ENCODE data around the gene TMEM253. TPM values are rescaled to one million over a fixed set of nuclear protein-coding genes. Genes with fewer than 3 reads are reported as not detected.

TMEM253 gene
- total RNA-seq (2021; fragmentation: NEBNext Ultra II Directional; extraction: Animal tissue kit (Norgen Biotek cat#: 25700)), result under 1 TPM in 2 of 6 experiments, not detected in 4; 0.18 to 0.35 TPM
- long read RNA-seq, result 0 reads

- no peak within 1 kb of the TSS for H3K4me3 Mint-ChIP-seq
- H3K27ac Mint-ChIP-seq, result no peak within 1 kb of the TSS
- no peaks in the 10 kb centered on the region for H3K36me3 Mint-ChIP-seq (ENCODE audit: low read depth)
- no peak for DNase-seq
- H3K27me3 Mint-ChIP-seq (ENCODE audit: insufficient read depth), result peaks cover 10% of the 10 kb centered on the region
- no peaks in the 10 kb centered on the region for H3K9me3 Mint-ChIP-seq
- peaks cover 52% of the 10 kb centered on the region for H3K4me1 Mint-ChIP-seq (ENCODE audit: low read depth)
- TF ChIP-seq CTCF (IDR thresholded peaks at IDR 0.05), result no peak
Measured at GRCh38 chr14:21100931-21101330, at the start of gene TMEM253. TSS of gene TMEM253 (plus strand) at chr14:21101066. CDS start at chr14:21101344, 278 bp downstream.

GRCh38 chr14:21053184-21054122 is 47.4 kb upstream of the TMEM253 start:
- H3K4me3 Mint-ChIP-seq, result no peak overlapping the region
- H3K27me3 Mint-ChIP-seq (ENCODE audit: insufficient read depth), result peaks cover 5% of the 10 kb centered on the region; the same call in 1 of the 2 replicates
- no peak for TF ChIP-seq CTCF (IDR thresholded peaks at IDR 0.05)
- DNase-seq, result no peak
- no peaks in the 10 kb centered on the region for H3K36me3 Mint-ChIP-seq (ENCODE audit: low read depth)
- H3K9me3 Mint-ChIP-seq, result no peaks in the 10 kb centered on the region
- H3K27ac Mint-ChIP-seq, result no peak overlapping the region
- peaks cover 27% of the 10 kb centered on the region for H3K4me1 Mint-ChIP-seq (ENCODE audit: low read depth)

DNA sequence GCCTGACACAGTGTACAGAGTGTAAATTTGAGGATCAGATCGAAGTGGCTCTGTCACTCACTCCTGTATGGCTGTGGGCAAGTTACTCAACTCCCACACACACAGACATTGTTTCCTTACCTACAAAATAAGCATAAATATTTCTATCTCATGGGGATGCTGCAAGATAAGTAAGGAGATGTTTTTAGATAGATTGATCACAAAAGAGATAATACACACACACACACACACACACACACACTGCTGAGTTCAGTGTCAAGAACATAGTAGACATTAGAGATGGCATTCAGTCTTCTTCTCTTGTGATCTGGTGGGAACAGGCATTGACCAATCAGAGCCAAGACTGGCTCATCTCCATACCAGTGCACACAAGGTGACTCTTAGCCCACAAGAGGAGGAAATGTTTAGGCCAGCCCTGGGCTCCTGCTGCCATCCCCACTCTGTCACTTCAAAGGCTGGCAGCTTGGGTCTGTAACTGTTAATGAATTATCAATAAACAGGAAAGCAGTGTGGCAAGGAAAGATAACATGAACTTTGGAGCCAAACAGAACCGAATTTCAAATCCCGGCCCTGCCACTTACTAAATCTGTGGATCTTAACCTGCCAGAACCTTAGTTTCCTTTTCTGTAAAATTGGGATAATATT is 46.6 kb upstream of the TMEM253 start:
- no peaks in the 10 kb centered on the region for H3K9me3 Mint-ChIP-seq
- peaks cover 5% of the 10 kb centered on the region; the same call in 1 of the 2 replicates for H3K27me3 Mint-ChIP-seq (ENCODE audit: insufficient read depth)
- no peak for DNase-seq
- H3K36me3 Mint-ChIP-seq (ENCODE audit: low read depth), result no peaks in the 10 kb centered on the region
- H3K4me1 Mint-ChIP-seq (ENCODE audit: low read depth), result peaks cover 22% of the 10 kb centered on the region
- H3K4me3 Mint-ChIP-seq, result no peak overlapping the region
- no peak overlapping the region for H3K27ac Mint-ChIP-seq
- TF ChIP-seq CTCF (IDR thresholded peaks at IDR 0.05), result no peak

DNA sequence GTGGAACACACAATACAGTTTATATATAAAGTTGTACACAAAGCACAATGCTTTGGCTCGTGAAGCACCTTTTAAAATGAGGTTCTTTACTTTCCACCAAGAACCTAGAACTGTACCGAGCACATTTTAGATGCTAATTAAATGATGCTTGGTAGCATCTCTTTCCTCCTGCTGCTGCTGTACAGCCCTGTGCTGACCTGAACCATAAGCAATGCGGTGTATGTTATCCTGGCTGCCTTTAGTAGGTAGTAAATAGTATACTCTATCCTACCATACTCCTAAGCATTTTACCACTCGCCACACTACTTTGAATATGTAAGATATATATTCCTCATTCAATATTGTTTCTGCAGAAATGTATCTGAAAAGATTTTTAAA is 46.1 kb upstream of the TMEM253 start:
- no peak overlapping the region for H3K4me3 Mint-ChIP-seq
- H3K9me3 Mint-ChIP-seq, result no peaks in the 10 kb centered on the region
- no peaks in the 10 kb centered on the region for H3K36me3 Mint-ChIP-seq (ENCODE audit: low read depth)
- DNase-seq, result no peak
- no peak overlapping the region for H3K27ac Mint-ChIP-seq
- peaks cover 19% of the 10 kb centered on the region for H3K4me1 Mint-ChIP-seq (ENCODE audit: low read depth)
- peaks cover 5% of the 10 kb centered on the region; the same call in 1 of the 2 replicates for H3K27me3 Mint-ChIP-seq (ENCODE audit: insufficient read depth)
- no peak for TF ChIP-seq CTCF (IDR thresholded peaks at IDR 0.05)

DNA sequence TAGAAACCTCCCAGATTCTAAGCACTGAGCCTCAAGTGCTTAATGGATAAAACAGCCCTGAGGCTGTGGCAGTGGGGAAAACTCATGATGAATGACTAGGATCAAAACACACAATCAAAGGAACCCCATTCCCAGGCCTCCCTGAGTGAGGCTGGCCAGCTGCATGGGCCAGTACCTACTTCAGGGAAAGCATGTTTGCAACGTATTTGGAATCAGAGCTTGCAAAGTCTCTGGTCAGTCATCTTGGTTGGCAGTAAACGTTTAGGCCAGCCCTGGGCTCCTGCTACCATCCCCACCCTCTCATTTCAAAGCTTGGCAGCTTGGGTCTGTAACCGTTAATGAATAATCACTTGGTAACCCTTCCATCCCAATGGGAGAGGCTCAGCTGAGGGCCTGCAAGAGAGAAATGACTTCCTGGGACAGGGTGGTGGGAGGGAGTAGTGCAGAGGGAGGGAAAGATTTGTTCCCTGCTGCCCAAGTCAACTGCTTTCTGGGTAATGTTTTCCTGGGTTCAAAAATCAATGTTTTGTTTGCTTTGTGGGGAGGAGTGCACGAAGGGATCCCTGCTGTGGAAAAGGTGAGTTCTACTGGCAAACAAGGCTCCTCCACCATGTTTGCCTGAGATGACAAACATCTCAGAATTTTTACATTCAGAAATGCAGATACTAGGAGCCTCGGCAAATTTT is 45.3 kb upstream of the TMEM253 start:
- Mint-ChIP-seq H3K9me3 (no peaks in the 10 kb centered on the region), H3K27ac (no peak overlapping the region), H3K36me3 (ENCODE audit: low read depth) (no peaks in the 10 kb centered on the region), H3K4me1 (ENCODE audit: low read depth) (peaks cover 23% of the 10 kb centered on the region), H3K4me3 (no peak overlapping the region), H3K27me3 (ENCODE audit: insufficient read depth) (peaks cover 5% of the 10 kb centered on the region; the same call in 1 of the 2 replicates)
- DNase-seq, result no peak
- TF ChIP-seq CTCF (IDR thresholded peaks at IDR 0.05), result no peak

Data from HFFc6 (cell line).